Activated CD4-positive, alpha-beta memory T cell treated with anti-CD3 and anti-CD28 coated beads, Interleukin-2, amount 10 ng/mL, durations not matched to agents 7 days and 5 days (primary cell): ENCODE data around the gene SPPL2A. TPM values are rescaled to one million over a fixed set of nuclear protein-coding genes. Genes with fewer than 3 reads are reported as not detected.
A peak's percentile ranks its signal among the peaks of the same experiment; 100 is the strongest.
"Not testable (repeated sequence)": the region's sequence is repeated elsewhere in the genome, so short reads cannot be mapped to it uniquely, and the experiment has no call there.

Experiments
- CTCF ChIA-PET: fragments of 350-600 bp; sonication (Branson Sonifier 250); formaldehyde crosslinking; loops from one replicate; lab custom pipeline; 2021; ENCODE audit warnings: antibody characterized with exemption, inconsistent platforms; lab: Charles Lee
- POLR2A ChIA-PET: fragments of 350-600 bp; sonication (Branson Sonifier 250); formaldehyde crosslinking; loops from one replicate; lab custom pipeline; 2021; ENCODE audit warnings: antibody characterized with exemption; lab: Charles Lee
- DNase-seq: peaks from one replicate; pipeline ENCODE4 v3.0.0-alpha.2; 2020
- H3K27ac Mint-ChIP-seq: one replicate; pipeline ENCODE4 v1.8.0; 2021; ENCODE audit warnings: mild to moderate bottlenecking, mixed read lengths
- H3K27me3 Mint-ChIP-seq: one replicate; pipeline ENCODE4 v1.8.0; 2021; ENCODE audit warnings: mixed read lengths
- H3K36me3 Mint-ChIP-seq: one replicate; pipeline ENCODE4 v1.8.0; 2021; ENCODE audit warnings: low read depth, mixed read lengths
- H3K4me1 Mint-ChIP-seq: one replicate; pipeline ENCODE4 v1.8.0; 2021; ENCODE audit warnings: mixed read lengths
- H3K4me3 Mint-ChIP-seq: one replicate; pipeline ENCODE4 v1.8.0; 2021; ENCODE audit warnings: mild to moderate bottlenecking, mixed read lengths
- H3K9me3 Mint-ChIP-seq: one replicate; pipeline ENCODE4 v1.8.0; 2021; ENCODE audit warnings: mixed read lengths
- total RNA-seq, 2 experiments: library from RNA; stranded (reverse); gene quantifications; one replicate each; pipeline ENCODE4 v1.2.3, GENCODE V29; 2021

SPPL2A gene
- total RNA-seq, 2 experiments from 2014 or later, result 99.9 to 102 TPM

- H3K36me3 Mint-ChIP-seq, result peaks cover 19% of the 10 kb centered on the region
- POLR2A ChIA-PET, result interaction anchor here (0.7 kb wide), 1 partner anchor 58 kb away, joined by 3 read pairs; no protein-coding TSS in a partner anchor
- H3K27me3 Mint-ChIP-seq, result no peaks in the 10 kb centered on the region
- CTCF ChIA-PET, result no interaction called here
- no peaks in the 10 kb centered on the region for H3K4me1 Mint-ChIP-seq
- H3K4me3 Mint-ChIP-seq, result no peak overlapping the region
- no peak overlapping the region for H3K27ac Mint-ChIP-seq
- H3K9me3 Mint-ChIP-seq, result no peaks in the 10 kb centered on the region
- DNase-seq, result no peak
Measured at GRCh38 chr15:50702762-50703334, 62.7 kb downstream of the SPPL2A start.

- DNase-seq, result no peak
- no peak overlapping the region for H3K4me3 Mint-ChIP-seq
- no peaks in the 10 kb centered on the region for H3K9me3 Mint-ChIP-seq
- no peak overlapping the region for H3K27ac Mint-ChIP-seq
- no peaks in the 10 kb centered on the region for H3K27me3 Mint-ChIP-seq
- ChIA-PET CTCF (no interaction called here), POLR2A (interaction anchor here (0.8 to 1.9 kb wide), 2 partner anchors 8 to 10 kb away, joined by 4 read pairs; no protein-coding TSS in a partner anchor)
- H3K36me3 Mint-ChIP-seq, result peaks cover 5% of the 10 kb centered on the region
- H3K4me1 Mint-ChIP-seq, result peaks cover 9% of the 10 kb centered on the region
Measured at GRCh38 chr15:50698101-50698500, 67.4 kb downstream of the SPPL2A start.

GRCh38 chr15:50697109-50697797, 68.3 kb downstream of the SPPL2A start:
- peaks cover 5% of the 10 kb centered on the region for H3K36me3 Mint-ChIP-seq
- no peaks in the 10 kb centered on the region for H3K27me3 Mint-ChIP-seq
- DNase-seq, result no peak
- H3K4me1 Mint-ChIP-seq, result peaks cover 9% of the 10 kb centered on the region
- no peak overlapping the region for H3K27ac Mint-ChIP-seq
- CTCF ChIA-PET, result no interaction called here
- POLR2A ChIA-PET, result interaction anchor here (1.9 kb wide), 1 partner anchor 9 kb away, joined by 4 read pairs; no protein-coding TSS in a partner anchor
- no peaks in the 10 kb centered on the region for H3K9me3 Mint-ChIP-seq
- H3K4me3 Mint-ChIP-seq, result no peak overlapping the region

- POLR2A ChIA-PET, result interaction anchor here (2.6 kb wide), 1 partner anchor 8 kb away, joined by 6 read pairs; the partner anchor contains the start of gene TRPM7
- H3K4me3 Mint-ChIP-seq, H3K27me3 Mint-ChIP-seq, H3K9me3 Mint-ChIP-seq, H3K36me3 Mint-ChIP-seq, CTCF ChIA-PET, H3K4me1 Mint-ChIP-seq, H3K27ac Mint-ChIP-seq: not testable (repeated sequence)
- peak; percentile 28 for DNase-seq
Measured at GRCh38 chr15:50694634-50695165, 70.8 kb downstream of the SPPL2A start.

GRCh38 chr15:50687302-50687902, 78.1 kb downstream of the SPPL2A start:
- H3K4me1 Mint-ChIP-seq, result peaks cover 53% of the 10 kb centered on the region
- CTCF ChIA-PET, result interaction anchor here (1.0 kb wide), 2 partner anchors 12 to 77 kb away, joined by 3 to 4 read pairs; no protein-coding TSS in a partner anchor
- no peak for DNase-seq
- no peaks in the 10 kb centered on the region for H3K9me3 Mint-ChIP-seq
- H3K36me3 Mint-ChIP-seq, result peaks cover 36% of the 10 kb centered on the region
- H3K27ac Mint-ChIP-seq, result peak overlapping the region; percentile 97
- H3K4me3 Mint-ChIP-seq, result peak overlapping the region; percentile 99
- H3K27me3 Mint-ChIP-seq, result no peaks in the 10 kb centered on the region
- POLR2A ChIA-PET, result interaction anchor here (0.5 to 2.3 kb wide), 11 partner anchors 8 to 222 kb away, joined by 3 to 19 read pairs (median 4); partner anchors contain the start of genes AP4E1 and SPPL2A

- Mint-ChIP-seq H3K27ac (peak within 1 kb of the TSS; percentile 97), H3K36me3 (peaks cover 37% of the 10 kb centered on the region), H3K9me3 (no peaks in the 10 kb centered on the region), H3K4me3 (peak within 1 kb of the TSS; percentile 99), H3K27me3 (no peaks in the 10 kb centered on the region), H3K4me1 (peaks cover 57% of the 10 kb centered on the region)
- ChIA-PET CTCF (interaction anchor here (1.0 to 1.1 kb wide), 3 partner anchors 78 to 200 kb away, joined by 3 to 4 read pairs (median 4); no protein-coding TSS in a partner anchor), POLR2A (interaction anchor here (0.5 to 2.3 kb wide), 14 partner anchors 9 to 333 kb away, joined by 3 to 19 read pairs (median 4); partner anchors contain the start of genes AP4E1, GABPB1 and SPPL2A)
- DNase-seq, result peak; percentile 90
Measured at GRCh38 chr15:50686469-50687301, 78.8 kb downstream of the SPPL2A start, which contains the start of gene TRPM7. Gene TRPM7 (minus strand): TSS chr15:50686797. CDS start chr15:50686533, 264 bp downstream.

GRCh38 chr15:50685976-50686468, 79.5 kb downstream of the SPPL2A start:
- POLR2A ChIA-PET, result interaction anchor here (1.0 to 2.3 kb wide), 11 partner anchors 9 to 332 kb away, joined by 3 to 19 read pairs (median 6); partner anchors contain the start of genes AP4E1, GABPB1 and SPPL2A
- Mint-ChIP-seq H3K36me3 (peaks cover 43% of the 10 kb centered on the region), H3K4me1 (peaks cover 63% of the 10 kb centered on the region), H3K27ac (peak overlapping the region; percentile 97), H3K27me3 (no peaks in the 10 kb centered on the region), H3K9me3 (no peaks in the 10 kb centered on the region), H3K4me3 (peak overlapping the region; percentile 99)
- peak; percentile 63 for DNase-seq
- CTCF ChIA-PET, result interaction anchor here (1.1 kb wide), 2 partner anchors 193 to 200 kb away, joined by 3 to 4 read pairs; no protein-coding TSS in a partner anchor

GRCh38 chr15:50685191-50685975, 80.1 kb downstream of the SPPL2A start:
- Mint-ChIP-seq H3K36me3 (peaks cover 43% of the 10 kb centered on the region), H3K9me3 (no peaks in the 10 kb centered on the region), H3K27me3 (no peaks in the 10 kb centered on the region), H3K4me1 (peaks cover 63% of the 10 kb centered on the region), H3K27ac (peak overlapping the region; percentile 97), H3K4me3 (peak overlapping the region; percentile 99)
- ChIA-PET POLR2A (interaction anchor here (1.0 to 2.3 kb wide), 10 partner anchors 10 to 332 kb away, joined by 3 to 19 read pairs (median 8); partner anchors contain the start of genes AP4E1, GABPB1 and SPPL2A), CTCF (interaction anchor here (1.1 kb wide), 1 partner anchor 193 kb away, joined by 3 read pairs; no protein-coding TSS in a partner anchor)
- DNase-seq, result no peak

GRCh38 chr15:50681467-50681866, 84.0 kb downstream of the SPPL2A start:
- Mint-ChIP-seq H3K27ac (no peak overlapping the region), H3K4me1 (peaks cover 54% of the 10 kb centered on the region), H3K4me3 (no peak overlapping the region), H3K27me3 (no peaks in the 10 kb centered on the region), H3K36me3 (peaks cover 43% of the 10 kb centered on the region), H3K9me3 (no peaks in the 10 kb centered on the region)
- CTCF ChIA-PET, result interaction anchor here (1.0 kb wide), 1 partner anchor 9 kb away, joined by 3 read pairs; no protein-coding TSS in a partner anchor
- DNase-seq, result no peak
- POLR2A ChIA-PET, result interaction anchor here (1.1 kb wide), 1 partner anchor 228 kb away, joined by 4 read pairs; no protein-coding TSS in a partner anchor

- no peaks in the 10 kb centered on the region for H3K27me3 Mint-ChIP-seq
- H3K9me3 Mint-ChIP-seq, result no peaks in the 10 kb centered on the region
- ChIA-PET CTCF (interaction anchor here (0.9 to 2.8 kb wide), 3 partner anchors 9 to 210 kb away, joined by 3 to 10 read pairs (median 4); no protein-coding TSS in a partner anchor), POLR2A (no interaction called here)
- no peak overlapping the region for H3K4me3 Mint-ChIP-seq
- H3K36me3 Mint-ChIP-seq, result peaks cover 13% of the 10 kb centered on the region
- DNase-seq, result no peak
- peaks cover 18% of the 10 kb centered on the region for H3K4me1 Mint-ChIP-seq
- no peak overlapping the region for H3K27ac Mint-ChIP-seq
Measured at GRCh38 chr15:50676799-50677483, 88.6 kb downstream of the SPPL2A start.
